GM12873 (cell line): ENCODE measurements around the gene RASGRF1.

ENCODE experiments used
- CTCF ChIP-seq: IDR thresholded peaks from 2 replicates; pipeline ENCODE4 v1.5.1; 2012; ENCODE audit warnings: low read depth, mild to moderate bottlenecking, moderate library complexity, low read length, control low read depth; ENCODE audit not compliant: insufficient read depth; ENCODE audit errors: missing control alignments

Gene RASGRF1

GRCh38 chr15:78923015-78923414 is 167.6 kb downstream of the RASGRF1 start:
- no peak for TF ChIP-seq CTCF

DNA sequence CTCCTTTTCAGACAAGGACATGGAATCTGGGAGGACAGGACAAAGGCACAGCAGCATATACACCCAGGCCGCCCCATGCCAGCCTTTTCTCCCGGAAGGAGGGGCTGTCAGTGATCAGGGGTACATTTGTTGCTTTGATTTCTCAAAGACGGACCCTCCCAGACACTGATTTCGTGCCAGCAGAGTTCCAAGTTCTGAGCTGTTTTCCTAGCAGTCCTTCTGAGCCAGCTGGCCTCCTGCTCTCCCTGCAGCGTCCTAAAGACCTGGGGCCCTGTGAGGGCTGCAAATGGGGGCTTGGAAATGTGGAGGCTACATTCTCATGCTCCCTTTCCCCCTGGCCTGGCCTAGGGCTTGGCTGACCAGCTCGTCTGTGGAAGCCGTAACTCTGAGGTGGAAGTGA is 168.1 kb downstream of the RASGRF1 start:
- TF ChIP-seq CTCF: no peak

- TF ChIP-seq CTCF: no peak
Measured at GRCh38 chr15:78921940-78922339, 168.6 kb downstream of the RASGRF1 start.

DNA sequence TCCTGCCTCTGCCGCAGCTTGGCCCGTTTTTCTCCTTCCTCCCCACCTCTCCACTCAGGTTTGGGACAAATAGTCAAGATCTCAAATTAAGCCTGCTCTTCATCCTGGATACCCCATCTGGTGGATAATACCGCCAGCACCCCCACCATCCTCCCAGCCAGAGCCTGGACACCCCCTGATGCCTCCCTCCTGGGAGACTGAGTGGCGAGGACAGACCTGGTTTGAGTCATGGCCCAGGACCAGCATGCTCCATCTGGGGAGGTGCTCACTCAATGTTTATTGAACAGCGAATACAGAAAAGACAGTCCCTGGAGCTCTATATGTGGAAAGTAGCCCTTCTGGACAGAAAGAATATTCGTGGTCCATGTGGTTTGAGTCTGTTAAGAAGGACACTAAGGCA is 169.1 kb downstream of the RASGRF1 start:
- no peak for TF ChIP-seq CTCF

DNA sequence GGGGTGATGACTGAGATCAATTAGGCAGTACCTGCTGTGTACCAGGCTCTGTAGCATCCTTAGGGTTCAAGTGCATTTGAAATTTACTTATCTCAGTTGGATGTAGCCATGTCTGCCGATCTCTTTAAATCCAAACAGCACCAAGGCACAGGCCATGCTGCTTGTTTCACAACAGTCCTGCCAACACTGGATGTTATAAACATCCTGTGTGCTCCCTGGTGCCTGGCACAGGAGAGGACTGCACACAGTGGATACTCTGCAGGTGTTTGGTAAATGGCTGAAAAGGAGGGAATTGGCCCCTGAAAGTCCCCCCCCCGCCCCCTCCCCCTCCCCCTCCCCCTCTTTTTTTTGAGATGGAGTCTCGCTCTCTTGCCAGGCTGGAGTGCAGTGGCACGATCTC is 172.7 kb downstream of the RASGRF1 start:
- no peak for TF ChIP-seq CTCF

DNA sequence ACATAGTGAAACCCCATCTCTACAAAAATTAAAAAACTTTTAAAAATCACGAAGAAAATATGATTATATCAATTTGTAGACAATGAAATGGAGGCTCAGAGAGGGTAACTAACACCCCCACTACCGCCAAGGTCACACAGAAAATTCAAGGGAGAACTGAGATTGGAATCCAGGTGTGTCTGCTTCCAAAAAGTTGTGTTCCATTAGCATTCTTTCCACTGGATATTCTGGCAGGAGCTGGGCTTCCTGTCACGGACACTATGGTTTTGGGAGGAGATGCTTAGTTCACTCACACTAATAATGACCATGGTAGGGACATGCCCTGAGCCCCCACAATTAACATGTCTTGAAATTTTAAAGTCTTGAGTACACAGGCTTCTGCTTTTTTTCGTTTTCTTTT is 174.5 kb downstream of the RASGRF1 start:
- no peak for TF ChIP-seq CTCF

GRCh38 chr15:78915341-78916087 is 175.1 kb downstream of the RASGRF1 start:
- no peak for TF ChIP-seq CTCF
